Measurements from ENCODE around the gene NSMF. TPM values are rescaled to one million over a fixed set of nuclear protein-coding genes. Genes with fewer than 3 reads are reported as not detected.

Gene NSMF
- total RNA-seq, 1 donor from 2014 or later: 35.1 TPM

GRCh38 chr9:137502008-137502911 is 43.1 kb upstream of the NSMF start:
- no peaks in the 10 kb centered on the region for H3K9me3 ChIP-seq
- no peaks in the 10 kb centered on the region for H3K4me1 ChIP-seq
- H3K27ac ChIP-seq: no peak overlapping the region
- peaks cover 0 to 4% of the 10 kb centered on the region in 2 donors for H3K36me3 ChIP-seq
- H3K27me3 ChIP-seq: no peaks in the 10 kb centered on the region
- intact Hi-C loops (cut with DNase I): no loop called here
- DNase-seq (ENCODE audit: extremely low spot score in 2 of 2): no peak
- H3K4me3 ChIP-seq: no peak overlapping the region
- TF ChIP-seq POLR2A (IDR thresholded peaks at IDR 0.05): no peak
- no peak for TF ChIP-seq CTCF (IDR thresholded peaks at IDR 0.05)
- no peak for TF ChIP-seq POLR2AphosphoS5 (IDR thresholded peaks at IDR 0.05; ENCODE audit: insufficient read depth in 1 of 2, low read depth in 1 of 2)

GRCh38 chr9:137501457-137501856 is 42.3 kb upstream of the NSMF start:
- H3K27ac ChIP-seq: no peak overlapping the region
- TF ChIP-seq POLR2A (IDR thresholded peaks at IDR 0.05): no peak
- TF ChIP-seq CTCF (IDR thresholded peaks at IDR 0.05): no peak
- TF ChIP-seq POLR2AphosphoS5 (IDR thresholded peaks at IDR 0.05; ENCODE audit: insufficient read depth in 1 of 2, low read depth in 1 of 2): no peak
- H3K9me3 ChIP-seq: no peaks in the 10 kb centered on the region
- no peak overlapping the region for H3K4me3 ChIP-seq
- H3K27me3 ChIP-seq: no peaks in the 10 kb centered on the region
- no peaks in the 10 kb centered on the region for H3K4me1 ChIP-seq
- peaks cover 0 to 4% of the 10 kb centered on the region in 2 donors for H3K36me3 ChIP-seq
- no peak for DNase-seq (ENCODE audit: extremely low spot score in 2 of 2)
- intact Hi-C loops (cut with DNase I): no loop called here

- Histone ChIP-seq H3K27ac (no peak overlapping the region), H3K4me1 (no peaks in the 10 kb centered on the region), H3K36me3 (peaks cover 0 to 4% of the 10 kb centered on the region in 2 donors), H3K4me3 (no peak overlapping the region), H3K27me3 (no peaks in the 10 kb centered on the region), H3K9me3 (no peaks in the 10 kb centered on the region)
- TF ChIP-seq POLR2AphosphoS5 (IDR thresholded peaks at IDR 0.05; ENCODE audit: insufficient read depth in 1 of 2, low read depth in 1 of 2) (no peak), POLR2A (IDR thresholded peaks at IDR 0.05) (no peak), CTCF (IDR thresholded peaks at IDR 0.05) (no peak)
- intact Hi-C loops (cut with DNase I): no loop called here
- DNase-seq (ENCODE audit: extremely low spot score in 2 of 2): no peak
These were observed 41.7 kb upstream of the NSMF start for GRCh38 chr9:137500666-137501397.

- H3K9me3 ChIP-seq: no peaks in the 10 kb centered on the region
- H3K27ac ChIP-seq: no peak overlapping the region
- DNase-seq (ENCODE audit: extremely low spot score in 2 of 2): no peak
- TF ChIP-seq POLR2AphosphoS5 (IDR thresholded peaks at IDR 0.05; ENCODE audit: insufficient read depth in 1 of 2, low read depth in 1 of 2): no peak
- TF ChIP-seq POLR2A (IDR thresholded peaks at IDR 0.05): no peak
- no peak for TF ChIP-seq CTCF (IDR thresholded peaks at IDR 0.05)
- intact Hi-C loops (cut with DNase I): no loop called here
- H3K27me3 ChIP-seq: no peaks in the 10 kb centered on the region
- no peaks in the 10 kb centered on the region for H3K4me1 ChIP-seq
- H3K4me3 ChIP-seq: no peak overlapping the region
- peaks cover 0 to 4% of the 10 kb centered on the region in 2 donors for H3K36me3 ChIP-seq
These were observed 40.9 kb upstream of the NSMF start for GRCh38 chr9:137499858-137500661.
